Kidney epithelial cell (primary cell): ENCODE data around the gene TECPR2. TPM values are rescaled to one million over a fixed set of nuclear protein-coding genes. Genes with fewer than 3 reads are reported as not detected.
"Not testable (repeated sequence)": the region's sequence is repeated elsewhere in the genome, so short reads cannot be mapped to it uniquely, and the experiment has no call there.

ENCODE experiments used
- DNase-seq: peaks from one replicate; pipeline ENCODE4 v3.0.0-alpha.2; 2010; ENCODE audit warnings: low read depth
- H3K27me3 ChIP-seq: 2 replicates; pipeline ENCODE4 v1.6.0; 2011; ENCODE audit warnings: low read length; ENCODE audit not compliant: control insufficient read depth, insufficient read depth
- H3K36me3 ChIP-seq: 2 replicates; pipeline ENCODE4 v1.5.1; 2011; ENCODE audit warnings: low read length; ENCODE audit not compliant: control insufficient read depth, insufficient read depth
- H3K4me3 ChIP-seq: 2 replicates; pipeline ENCODE4 v1.5.1; 2011; ENCODE audit warnings: low read depth, mild to moderate bottlenecking, control low read depth, low read length
- total RNA-seq: library from RNA; depleted of rRNA; stranded (reverse); fragments of >200 nt; gene quantifications from 2 replicates; pipeline ENCODE4 v1.2.3, GENCODE V29; 2015
- TF ChIP-seq, protein P1 (sequence below): IDR thresholded peaks from 2 replicates; pipeline ENCODE4 v1.5.1; 2011; ENCODE audit warnings: mild to moderate bottlenecking, moderate library complexity, low read length, control low read depth, inconsistent platforms; ENCODE audit not compliant: insufficient read depth, poor library complexity, severe bottlenecking

The TECPR2 gene
- total RNA-seq, 1 donor from 2014 or later = 16.6 TPM

- TF ChIP-seq, protein P1, sequence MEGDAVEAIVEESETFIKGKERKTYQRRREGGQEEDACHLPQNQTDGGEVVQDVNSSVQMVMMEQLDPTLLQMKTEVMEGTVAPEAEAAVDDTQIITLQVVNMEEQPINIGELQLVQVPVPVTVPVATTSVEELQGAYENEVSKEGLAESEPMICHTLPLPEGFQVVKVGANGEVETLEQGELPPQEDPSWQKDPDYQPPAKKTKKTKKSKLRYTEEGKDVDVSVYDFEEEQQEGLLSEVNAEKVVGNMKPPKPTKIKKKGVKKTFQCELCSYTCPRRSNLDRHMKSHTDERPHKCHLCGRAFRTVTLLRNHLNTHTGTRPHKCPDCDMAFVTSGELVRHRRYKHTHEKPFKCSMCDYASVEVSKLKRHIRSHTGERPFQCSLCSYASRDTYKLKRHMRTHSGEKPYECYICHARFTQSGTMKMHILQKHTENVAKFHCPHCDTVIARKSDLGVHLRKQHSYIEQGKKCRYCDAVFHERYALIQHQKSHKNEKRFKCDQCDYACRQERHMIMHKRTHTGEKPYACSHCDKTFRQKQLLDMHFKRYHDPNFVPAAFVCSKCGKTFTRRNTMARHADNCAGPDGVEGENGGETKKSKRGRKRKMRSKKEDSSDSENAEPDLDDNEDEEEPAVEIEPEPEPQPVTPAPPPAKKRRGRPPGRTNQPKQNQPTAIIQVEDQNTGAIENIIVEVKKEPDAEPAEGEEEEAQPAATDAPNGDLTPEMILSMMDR = no peak
- H3K36me3 ChIP-seq = no peaks in the 10 kb centered on the region
- H3K27me3 ChIP-seq = no peaks in the 10 kb centered on the region
- no peak for DNase-seq
- H3K4me3 ChIP-seq = no peak overlapping the region
These were observed 169.5 kb downstream of the TECPR2 start for GRCh38 chr14:102532204-102532658.

- Histone ChIP-seq H3K36me3 (no peaks in the 10 kb centered on the region), H3K27me3 (peaks cover 1% of the 10 kb centered on the region), H3K4me3 (no peak overlapping the region)
- TF ChIP-seq, protein P1 = no peak
- DNase-seq = no peak
These were observed 175.3 kb downstream of the TECPR2 start for GRCh38 chr14:102537981-102538601.

- TF ChIP-seq, protein P1 = no peak
- Histone ChIP-seq H3K27me3 (peaks cover 6% of the 10 kb centered on the region), H3K4me3 (no peak overlapping the region), H3K36me3 (no peaks in the 10 kb centered on the region)
- DNase-seq = no peak
These were observed 176.1 kb downstream of the TECPR2 start for GRCh38 chr14:102538602-102539543.

GRCh38 chr14:102539544-102540314 is 177.0 kb downstream of the TECPR2 start:
- no peak for DNase-seq
- no peak overlapping the region for H3K4me3 ChIP-seq
- H3K27me3 ChIP-seq = peaks cover 14% of the 10 kb centered on the region
- TF ChIP-seq, protein P1 = no peak
- H3K36me3 ChIP-seq = no peaks in the 10 kb centered on the region

DNA sequence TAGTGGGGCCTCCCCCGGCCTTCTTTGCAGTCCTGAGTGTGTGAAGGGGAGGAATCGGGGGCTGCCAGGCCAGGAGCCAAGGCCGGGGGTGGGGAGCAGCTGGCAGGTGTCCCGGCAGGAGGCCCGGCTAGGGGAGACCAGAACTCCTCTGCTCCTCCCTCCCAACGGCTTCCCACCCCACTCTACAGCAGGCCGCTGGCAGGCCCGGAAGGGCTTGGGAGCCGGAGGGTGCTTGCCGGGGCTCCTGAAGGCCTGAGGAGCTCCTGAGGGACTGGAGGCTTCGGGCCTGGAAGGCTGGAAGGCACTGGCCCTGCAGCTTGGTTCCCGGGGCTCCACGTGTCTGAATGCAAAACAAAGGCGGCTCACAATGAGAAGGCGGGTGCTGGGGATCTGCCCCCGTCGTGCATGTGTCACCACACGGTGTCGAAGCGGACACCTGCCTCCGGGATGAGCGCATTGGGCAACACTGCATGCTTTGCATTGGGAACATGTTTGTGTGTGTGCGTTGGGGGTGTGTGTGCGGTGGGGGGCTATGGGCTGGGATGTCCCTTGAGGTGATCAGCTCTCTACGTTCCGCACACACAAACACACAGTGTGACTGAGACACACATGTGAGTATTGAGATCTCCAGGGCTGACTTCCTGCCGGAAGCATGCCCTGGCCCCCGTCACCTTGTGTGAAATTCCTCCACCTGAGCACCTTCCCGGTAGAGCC is 177.7 kb downstream of the TECPR2 start:
- Histone ChIP-seq H3K4me3 (no peak overlapping the region), H3K27me3 (peaks cover 22% of the 10 kb centered on the region), H3K36me3 (no peaks in the 10 kb centered on the region)
- TF ChIP-seq, protein P1 = no peak
- DNase-seq = no peak

GRCh38 chr14:102541029-102541491 is 178.3 kb downstream of the TECPR2 start:
- H3K27me3 ChIP-seq = peaks cover 28% of the 10 kb centered on the region
- not testable (repeated sequence) for DNase-seq, H3K4me3 ChIP-seq, H3K36me3 ChIP-seq
